Fibroblast of mammary gland (primary cell): Measurements from ENCODE around the gene NNT.
"Not testable (repeated sequence)": the region's sequence is repeated elsewhere in the genome, so short reads cannot be mapped to it uniquely, and the experiment has no call there.

Experiments used
- DNase-seq: peaks from one replicate; pipeline ENCODE4 v3.0.0-alpha.2; 2010; ENCODE audit warnings: low read depth
- H3K4me3 ChIP-seq: 2 replicates; pipeline ENCODE4 v1.5.1; 2011; ENCODE audit warnings: low read depth, mild to moderate bottlenecking, low read length, moderate library complexity; ENCODE audit not compliant: control insufficient read depth
- CTCF ChIP-seq: conservative IDR thresholded peaks from 2 replicates; pipeline ENCODE4 v1.5.1; 2011; ENCODE audit warnings: low read depth, low read length, inconsistent platforms; ENCODE audit not compliant: control insufficient read depth, insufficient read depth

Gene NNT

GRCh38 chr5:43652537-43653302 is 49.7 kb downstream of the NNT start:
- DNase-seq = no peak
- no peak overlapping the region for H3K4me3 ChIP-seq
- no peak for TF ChIP-seq CTCF

GRCh38 chr5:43658509-43658908 is 55.5 kb downstream of the NNT start:
- H3K4me3 ChIP-seq = no peak overlapping the region
- DNase-seq = peak; percentile 88
- no peak for TF ChIP-seq CTCF

DNA sequence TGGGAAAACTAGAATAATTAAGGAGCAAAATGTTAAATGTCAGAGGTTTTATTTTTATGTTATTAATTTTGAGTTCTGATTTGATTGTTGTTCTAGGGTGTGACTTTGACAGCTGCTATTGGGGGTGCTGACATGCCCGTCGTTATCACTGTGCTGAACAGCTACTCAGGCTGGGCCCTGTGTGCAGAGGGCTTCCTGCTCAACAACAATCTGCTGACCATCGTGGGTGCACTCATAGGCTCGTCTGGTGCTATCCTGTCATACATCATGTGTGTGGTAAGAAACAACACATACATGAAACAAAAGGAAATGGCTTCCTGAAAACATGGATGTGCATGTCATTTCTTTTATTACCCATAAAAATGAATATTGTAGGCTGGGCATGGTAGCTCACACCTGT is 56.1 kb downstream of the NNT start:
- no peak for TF ChIP-seq CTCF
- H3K4me3 ChIP-seq = no peak overlapping the region
- no peak for DNase-seq

DNA sequence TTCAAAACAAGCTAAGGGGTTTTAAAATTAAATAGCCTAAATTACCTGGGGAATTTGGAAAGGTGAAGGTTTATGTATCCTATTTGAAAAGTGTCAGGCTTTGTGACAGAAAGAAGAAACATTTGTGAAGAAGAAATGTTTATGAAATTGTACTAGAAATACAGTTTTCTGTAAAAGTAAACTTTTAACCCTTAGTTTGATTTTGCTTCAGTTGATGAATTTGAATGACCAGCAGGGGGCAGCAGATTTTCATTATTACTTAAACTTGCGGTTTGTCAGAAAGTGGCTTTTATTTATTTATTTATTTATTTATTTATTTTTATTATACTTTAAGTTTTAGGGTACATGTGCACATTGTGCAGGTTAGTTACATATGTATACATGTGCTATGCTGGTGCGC is 58.1 kb downstream of the NNT start:
- TF ChIP-seq CTCF = peak; percentile 41
- peak; percentile 72 for DNase-seq
- no peak overlapping the region for H3K4me3 ChIP-seq

GRCh38 chr5:43663916-43664315 is 60.9 kb downstream of the NNT start:
- TF ChIP-seq CTCF = no peak
- peak; percentile 40 for DNase-seq
- H3K4me3 ChIP-seq = no peak overlapping the region

DNA sequence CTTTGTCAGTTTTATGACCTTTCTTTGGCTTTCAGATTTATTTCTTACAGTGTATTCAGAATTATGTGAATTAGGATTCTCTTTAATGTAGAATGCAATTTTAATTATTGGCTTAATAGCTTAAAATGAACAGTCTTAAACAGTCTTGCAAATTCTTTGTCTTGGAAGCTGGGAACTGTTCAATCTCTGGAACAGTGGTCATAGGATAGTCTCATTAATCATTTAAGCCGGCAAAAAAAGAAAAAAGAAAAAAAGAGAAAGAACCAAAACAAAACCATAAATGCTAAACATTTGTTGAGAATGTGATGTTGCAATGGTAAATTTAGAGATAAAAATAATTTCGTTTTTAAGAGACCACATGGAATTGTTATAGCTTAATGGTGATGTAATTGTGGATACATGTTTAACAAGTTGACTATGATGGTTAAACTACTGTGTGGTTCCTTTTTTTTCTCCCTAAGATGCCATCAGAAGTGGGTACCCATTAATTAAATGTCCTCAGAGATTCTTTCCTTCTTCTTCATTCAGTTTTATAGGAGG is 61.6 kb downstream of the NNT start:
- peak; percentile 47 for DNase-seq
- TF ChIP-seq CTCF = no peak
- H3K4me3 ChIP-seq = no peak overlapping the region

DNA sequence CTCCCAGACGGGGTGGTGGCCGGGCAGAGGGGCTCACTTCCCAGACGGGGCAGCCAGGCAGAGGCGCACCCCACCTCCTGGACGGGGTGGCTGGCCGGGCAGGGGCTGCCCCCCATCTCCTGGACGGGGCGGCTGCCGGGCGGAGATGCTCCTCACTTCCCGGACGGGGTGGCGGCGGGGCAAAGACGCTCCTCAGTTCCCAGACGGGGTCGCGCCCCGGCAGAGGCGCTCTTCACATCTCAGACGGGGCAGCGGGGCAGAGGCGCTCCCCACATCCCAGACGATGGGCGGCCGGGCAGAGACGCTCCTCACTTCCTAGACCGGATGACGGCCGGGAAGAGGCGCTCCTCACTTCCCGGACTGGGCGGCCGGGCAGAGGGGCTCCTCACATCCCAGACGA is 62.8 kb downstream of the NNT start:
- not testable (repeated sequence) for H3K4me3 ChIP-seq, DNase-seq

- not testable (repeated sequence) for DNase-seq, H3K4me3 ChIP-seq
These were observed 63.7 kb downstream of the NNT start for GRCh38 chr5:43666728-43667127.

- not testable (repeated sequence) for H3K4me3 ChIP-seq, DNase-seq
These were observed 64.4 kb downstream of the NNT start for GRCh38 chr5:43667379-43667778.
